ENCODE results near the gene TIMM21. TPM values are rescaled to one million over a fixed set of nuclear protein-coding genes. Genes with fewer than 3 reads are reported as not detected.

TIMM21 gene
- total RNA-seq, 1 donor from 2014 or later, result 28.4 TPM

DNA sequence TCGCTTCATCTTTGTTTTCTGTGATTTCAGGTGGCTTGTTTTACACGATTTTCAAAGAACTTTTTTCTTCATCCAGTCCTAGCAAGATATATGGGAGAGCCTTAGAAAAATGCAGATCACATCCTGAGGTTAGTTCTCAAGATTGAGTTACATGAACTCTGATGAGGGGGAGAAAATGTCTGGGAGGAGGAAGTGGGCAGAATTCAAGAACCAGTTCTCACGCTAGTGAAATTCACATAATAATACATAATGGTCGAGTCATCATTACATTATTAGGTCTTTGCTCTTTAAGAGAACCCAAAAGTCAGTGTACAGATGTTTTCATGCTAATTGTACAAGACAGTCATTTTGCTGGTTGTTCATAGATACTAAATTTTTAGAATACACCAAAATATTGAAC is 7.0 kb downstream of the TIMM21 start:
- H3K4me1 ChIP-seq, result no peaks in the 10 kb centered on the region
- no peaks in the 10 kb centered on the region for H4K20me1 ChIP-seq (ENCODE audit: low read depth)
- TF ChIP-seq EZH2phosphoT487 (IDR thresholded peaks at IDR 0.05) (no peak), EZH2 (IDR thresholded peaks at IDR 0.05) (no peak)
- TF ChIP-seq, protein P1, sequence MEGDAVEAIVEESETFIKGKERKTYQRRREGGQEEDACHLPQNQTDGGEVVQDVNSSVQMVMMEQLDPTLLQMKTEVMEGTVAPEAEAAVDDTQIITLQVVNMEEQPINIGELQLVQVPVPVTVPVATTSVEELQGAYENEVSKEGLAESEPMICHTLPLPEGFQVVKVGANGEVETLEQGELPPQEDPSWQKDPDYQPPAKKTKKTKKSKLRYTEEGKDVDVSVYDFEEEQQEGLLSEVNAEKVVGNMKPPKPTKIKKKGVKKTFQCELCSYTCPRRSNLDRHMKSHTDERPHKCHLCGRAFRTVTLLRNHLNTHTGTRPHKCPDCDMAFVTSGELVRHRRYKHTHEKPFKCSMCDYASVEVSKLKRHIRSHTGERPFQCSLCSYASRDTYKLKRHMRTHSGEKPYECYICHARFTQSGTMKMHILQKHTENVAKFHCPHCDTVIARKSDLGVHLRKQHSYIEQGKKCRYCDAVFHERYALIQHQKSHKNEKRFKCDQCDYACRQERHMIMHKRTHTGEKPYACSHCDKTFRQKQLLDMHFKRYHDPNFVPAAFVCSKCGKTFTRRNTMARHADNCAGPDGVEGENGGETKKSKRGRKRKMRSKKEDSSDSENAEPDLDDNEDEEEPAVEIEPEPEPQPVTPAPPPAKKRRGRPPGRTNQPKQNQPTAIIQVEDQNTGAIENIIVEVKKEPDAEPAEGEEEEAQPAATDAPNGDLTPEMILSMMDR (IDR thresholded peaks at IDR 0.05), result no peak
- Mint-ChIP-seq H3K9me3 (no peaks in the 10 kb centered on the region), H3K4me1 (peaks cover 3% of the 10 kb centered on the region), H3K27me3 (ENCODE audit: insufficient read depth, low read depth) (no peaks in the 10 kb centered on the region), H3K27ac (no peak overlapping the region), H3K36me3 (peaks cover 8% of the 10 kb centered on the region), H3K4me3 (no peak overlapping the region)
- H3K4me3 ChIP-seq, result no peak overlapping the region
- H2AFZ ChIP-seq (replicated peaks), result no peak overlapping the region
- no peaks in the 10 kb centered on the region for H3K27me3 ChIP-seq
- H3K9me3 ChIP-seq (ENCODE audit: low read depth), result no peaks in the 10 kb centered on the region
- no peaks in the 10 kb centered on the region for H3F3A ChIP-seq (ENCODE audit: low read depth)
- H3K79me2 ChIP-seq (ENCODE audit: low read depth), result peaks cover 34% of the 10 kb centered on the region
- H3K27ac ChIP-seq, result no peak overlapping the region
- DNase-seq (ENCODE audit: low spot score), result no peak
- H3K36me3 ChIP-seq, result no peaks in the 10 kb centered on the region
- H3K9ac ChIP-seq, result no peak overlapping the region
- H3K4me2 ChIP-seq, result no peak overlapping the region

- Histone ChIP-seq H3K36me3 (no peaks in the 10 kb centered on the region), H3K4me1 (no peaks in the 10 kb centered on the region), H3K4me2 (no peak overlapping the region), H3K27me3 (no peaks in the 10 kb centered on the region), H3K27ac (no peak overlapping the region), H3K4me3 (no peak overlapping the region), H3K79me2 (ENCODE audit: low read depth) (no peaks in the 10 kb centered on the region), H3F3A (ENCODE audit: low read depth) (no peaks in the 10 kb centered on the region), H4K20me1 (ENCODE audit: low read depth) (no peaks in the 10 kb centered on the region), H3K9me3 (ENCODE audit: low read depth) (no peaks in the 10 kb centered on the region), H3K9ac (no peak overlapping the region), H2AFZ (replicated peaks) (no peak overlapping the region)
- Mint-ChIP-seq H3K4me3 (no peak overlapping the region), H3K4me1 (no peaks in the 10 kb centered on the region), H3K27me3 (ENCODE audit: insufficient read depth, low read depth) (no peaks in the 10 kb centered on the region), H3K36me3 (peaks cover 7% of the 10 kb centered on the region), H3K27ac (no peak overlapping the region), H3K9me3 (no peaks in the 10 kb centered on the region)
- TF ChIP-seq EZH2phosphoT487 (IDR thresholded peaks at IDR 0.05), result no peak
- TF ChIP-seq, protein P1 (IDR thresholded peaks at IDR 0.05), result no peak
- TF ChIP-seq EZH2 (IDR thresholded peaks at IDR 0.05), result no peak
- DNase-seq (ENCODE audit: low spot score), result no peak
Observed at GRCh38 chr18:74163019-74163660, 14.8 kb downstream of the TIMM21 start.

DNA sequence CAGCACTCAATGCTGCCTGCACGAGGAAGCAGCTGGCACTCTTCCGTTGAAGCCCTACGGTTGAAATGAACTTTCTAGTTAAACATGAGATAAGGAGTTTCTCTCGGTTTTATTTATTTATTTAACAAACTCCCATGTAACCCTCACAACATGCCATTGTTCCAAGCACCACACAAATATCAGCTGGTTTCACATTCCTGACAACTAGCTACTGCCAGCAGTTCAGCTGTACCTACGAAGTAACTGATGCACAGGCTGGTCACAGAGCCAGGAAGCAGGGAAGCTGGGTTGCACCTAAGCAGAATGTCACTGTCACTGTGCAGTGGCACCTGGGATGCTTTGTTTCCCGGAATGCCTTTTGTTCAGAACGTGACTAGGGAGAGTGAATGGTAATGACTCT is 18.1 kb downstream of the TIMM21 start:
- H3K79me2 ChIP-seq (ENCODE audit: low read depth), result no peaks in the 10 kb centered on the region
- no peak overlapping the region for H3K9ac ChIP-seq
- no peaks in the 10 kb centered on the region for H3F3A ChIP-seq (ENCODE audit: low read depth)
- Mint-ChIP-seq H3K4me1 (no peaks in the 10 kb centered on the region), H3K9me3 (no peaks in the 10 kb centered on the region), H3K27ac (no peak overlapping the region), H3K36me3 (no peaks in the 10 kb centered on the region), H3K4me3 (no peak overlapping the region), H3K27me3 (ENCODE audit: insufficient read depth, low read depth) (no peaks in the 10 kb centered on the region)
- no peaks in the 10 kb centered on the region for H3K4me1 ChIP-seq
- no peaks in the 10 kb centered on the region for H3K27me3 ChIP-seq
- no peaks in the 10 kb centered on the region for H3K9me3 ChIP-seq (ENCODE audit: low read depth)
- H2AFZ ChIP-seq (replicated peaks), result no peak overlapping the region
- DNase-seq (ENCODE audit: low spot score), result no peak
- no peak overlapping the region for H3K4me3 ChIP-seq
- no peaks in the 10 kb centered on the region for H3K36me3 ChIP-seq
- H3K27ac ChIP-seq, result no peak overlapping the region
- no peaks in the 10 kb centered on the region for H4K20me1 ChIP-seq (ENCODE audit: low read depth)
- no peak overlapping the region for H3K4me2 ChIP-seq
- TF ChIP-seq EZH2 (IDR thresholded peaks at IDR 0.05) (no peak), EZH2phosphoT487 (IDR thresholded peaks at IDR 0.05) (no peak)
- TF ChIP-seq, protein P1 (IDR thresholded peaks at IDR 0.05), result no peak
